Dermis microvascular lymphatic vessel endothelial cell (primary cell): Measurements from ENCODE around the gene SLC66A3. TPM values are rescaled to one million over a fixed set of nuclear protein-coding genes. Genes with fewer than 3 reads are reported as not detected.

ENCODE experiments used
- DNase-seq, 2 donors: peaks; one replicate each; pipeline versions ENCODE4 v3.0.0 to v3.0.0-alpha.2; 2010; ENCODE audit warnings: low read depth in 2 of 2
- total RNA-seq: library from RNA; depleted of rRNA; stranded (reverse); fragments of >200 nt; gene quantifications from 2 replicates; pipeline ENCODE4 v1.2.1, GENCODE V29; 2014

Gene SLC66A3
- total RNA-seq, 1 donor from 2014 or later, result 36.7 TPM

DNA sequence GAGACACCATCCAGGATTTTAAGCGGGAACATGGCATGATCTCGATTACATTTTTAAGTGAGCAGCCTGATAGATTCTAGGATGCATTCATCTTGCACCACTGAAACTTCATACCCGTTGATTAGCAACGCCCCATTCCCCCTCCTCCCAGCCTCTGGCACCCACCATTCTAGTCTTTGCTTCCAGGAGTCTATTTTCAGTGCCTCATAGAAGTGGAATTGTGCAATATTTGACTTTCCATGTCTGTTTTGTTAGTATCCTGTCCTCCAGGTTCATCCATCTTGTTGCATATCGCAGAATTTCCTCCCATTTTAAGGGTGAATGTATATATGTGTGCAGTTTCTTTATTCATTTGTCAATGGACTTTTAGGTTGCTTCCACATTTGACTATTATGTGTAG is 20.9 kb upstream of the SLC66A3 start:
- DNase-seq, result no peak

- DNase-seq, result peak in 1 of 2 donors; percentile 14
Observed at GRCh38 chr2:11140492-11140891, 14.8 kb upstream of the SLC66A3 start.

GRCh38 chr2:11141319-11141718 is 13.9 kb upstream of the SLC66A3 start:
- no peak for DNase-seq

DNA sequence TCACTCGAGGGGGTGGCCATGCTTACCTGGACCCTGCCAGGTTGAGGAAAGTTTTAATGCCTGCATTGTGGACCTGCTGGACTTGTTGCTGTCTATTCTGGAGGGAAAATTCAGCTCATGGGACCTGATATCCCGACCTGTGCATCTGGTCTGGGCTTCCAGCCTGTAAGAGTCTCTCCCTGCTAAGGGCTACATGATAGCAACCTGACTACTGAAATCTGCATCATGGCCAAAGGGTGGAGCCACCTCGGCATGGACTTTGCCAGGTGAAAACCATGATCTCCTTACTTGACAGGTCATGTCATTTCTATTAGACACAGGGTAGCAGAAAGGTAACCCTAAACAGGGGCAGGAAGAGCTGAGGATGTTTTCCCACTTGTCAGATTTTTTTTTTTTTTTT is 12.9 kb upstream of the SLC66A3 start:
- no peak for DNase-seq

GRCh38 chr2:11142987-11143386 is 12.3 kb upstream of the SLC66A3 start:
- no peak for DNase-seq

GRCh38 chr2:11144077-11144737 is 11.1 kb upstream of the SLC66A3 start:
- no peak for DNase-seq

- no peak for DNase-seq
Observed at GRCh38 chr2:11144738-11145079, 10.6 kb upstream of the SLC66A3 start.

DNA sequence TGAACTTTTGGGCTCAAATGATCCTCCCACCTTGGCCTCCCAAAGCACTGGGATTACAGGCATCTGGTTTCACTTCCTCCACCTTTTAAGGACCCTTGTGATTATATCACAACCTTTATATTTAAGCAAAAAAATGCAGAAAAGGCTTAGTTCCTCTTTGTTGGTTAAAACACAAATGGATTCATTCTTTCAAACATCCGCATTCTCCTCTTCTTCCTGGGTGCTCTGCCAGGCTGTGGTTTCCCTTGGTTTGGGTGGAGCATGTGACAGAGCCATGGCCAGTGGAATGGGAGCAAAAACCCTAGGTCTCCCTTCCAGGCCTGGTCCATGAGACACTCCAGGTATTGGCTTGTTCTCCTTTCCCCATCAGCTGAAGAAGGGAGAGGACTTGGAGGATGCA is 9.9 kb upstream of the SLC66A3 start:
- no peak for DNase-seq

GRCh38 chr2:11146076-11146475 is 9.2 kb upstream of the SLC66A3 start:
- no peak for DNase-seq

- no peak for DNase-seq
Observed at GRCh38 chr2:11147263-11147662, 8.0 kb upstream of the SLC66A3 start.

GRCh38 chr2:11152591-11152990 is 2.7 kb upstream of the SLC66A3 start:
- no peak for DNase-seq

GRCh38 chr2:11154016-11154922 is 998 bp upstream of the SLC66A3 start:
- DNase-seq, result no peak

DNA sequence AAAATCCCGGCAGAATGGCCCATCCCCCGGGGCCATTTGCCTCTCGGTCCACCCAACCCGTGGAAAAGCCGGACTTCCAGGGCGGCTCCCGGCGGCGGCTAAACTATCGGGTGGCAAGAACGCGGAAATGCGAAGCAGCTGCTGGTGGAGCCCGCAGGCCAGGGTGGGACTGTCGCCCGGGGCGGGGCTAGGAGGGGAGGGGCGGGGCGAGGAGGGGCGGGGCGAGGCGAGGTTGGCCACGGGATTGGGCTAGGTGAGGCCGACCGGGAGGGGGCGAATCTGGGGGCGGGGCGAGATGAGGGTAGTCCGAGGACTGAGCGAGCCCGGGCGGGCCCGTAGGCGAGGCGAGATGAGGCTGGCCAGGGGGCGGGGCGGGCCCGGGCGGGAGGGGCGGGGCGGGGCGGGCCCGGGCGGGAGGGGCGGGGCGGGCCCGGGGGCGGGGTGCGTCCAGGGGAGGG is 315 bp upstream of the SLC66A3 start:
- DNase-seq, result peak; percentile 84 to 97

DNA sequence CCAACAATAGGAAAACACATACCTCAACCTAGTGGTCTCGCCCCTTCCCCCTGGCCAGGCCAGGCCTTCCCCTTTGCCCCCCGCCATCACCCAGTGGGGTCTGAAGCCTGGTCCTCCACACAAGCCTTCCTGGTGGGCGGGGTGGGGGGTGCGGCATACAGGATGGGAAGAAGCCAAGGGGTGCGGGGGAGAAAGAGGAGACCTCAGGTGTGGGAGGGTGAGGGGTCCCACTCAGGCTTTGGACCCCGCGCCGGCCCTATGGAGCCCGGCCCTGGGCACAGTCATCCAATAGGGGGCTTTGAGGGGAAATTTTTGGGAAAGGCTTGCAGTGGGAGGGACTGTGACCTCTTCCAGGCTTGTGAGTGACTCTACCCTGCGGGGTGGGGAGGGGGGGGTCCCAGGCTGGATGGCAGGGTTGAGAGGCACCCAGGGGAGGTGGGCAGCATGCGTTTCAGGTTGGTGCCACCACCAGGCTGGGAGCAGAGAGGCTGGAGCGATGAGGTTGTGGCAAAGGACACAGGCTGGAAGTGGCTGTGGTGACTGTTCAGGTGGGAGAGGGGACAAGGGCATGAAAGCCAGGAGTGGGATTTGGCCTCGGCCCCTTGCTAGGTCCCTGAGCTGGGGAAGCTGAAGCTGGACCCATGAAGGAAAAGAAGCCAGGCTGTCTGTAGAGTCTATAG is 1.3 kb downstream of the SLC66A3 start:
- no peak for DNase-seq

- no peak for DNase-seq
Observed at GRCh38 chr2:11157296-11157695, 2.0 kb downstream of the SLC66A3 start.

- DNase-seq, result no peak
Observed at GRCh38 chr2:11157731-11158130, 2.5 kb downstream of the SLC66A3 start.

DNA sequence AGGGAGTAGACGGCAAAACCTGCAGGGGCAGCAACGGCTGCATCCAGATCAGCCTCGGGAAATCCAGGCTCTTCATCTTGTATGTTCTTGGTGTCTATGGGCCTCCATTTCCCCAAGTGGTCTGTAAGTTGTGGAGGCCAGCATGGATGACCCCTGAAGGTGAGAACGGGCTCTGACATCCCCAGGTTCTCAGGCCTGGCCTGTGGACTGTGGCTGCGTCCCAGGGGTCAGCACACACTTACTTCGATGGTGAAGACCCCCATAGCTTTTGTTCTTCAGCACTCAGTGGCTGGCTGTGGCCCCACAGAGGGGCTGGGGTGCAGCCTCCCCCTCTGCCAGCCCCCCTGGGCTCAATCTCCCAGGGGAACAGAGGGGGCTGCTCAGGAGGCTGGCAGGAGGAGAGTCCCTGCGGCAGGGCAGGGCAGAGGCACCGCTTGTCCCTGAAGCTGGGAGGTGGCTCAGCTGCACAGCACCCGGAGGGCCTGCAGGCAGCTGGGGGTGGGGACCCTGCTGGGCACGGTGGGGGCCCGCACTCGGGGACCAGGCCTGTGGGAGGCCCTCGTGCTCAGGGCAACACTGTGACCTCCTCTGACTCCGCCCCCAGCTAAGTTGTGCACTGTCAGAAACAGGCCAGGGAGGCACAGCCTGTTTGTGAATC is 3.8 kb downstream of the SLC66A3 start:
- no peak for DNase-seq

DNA sequence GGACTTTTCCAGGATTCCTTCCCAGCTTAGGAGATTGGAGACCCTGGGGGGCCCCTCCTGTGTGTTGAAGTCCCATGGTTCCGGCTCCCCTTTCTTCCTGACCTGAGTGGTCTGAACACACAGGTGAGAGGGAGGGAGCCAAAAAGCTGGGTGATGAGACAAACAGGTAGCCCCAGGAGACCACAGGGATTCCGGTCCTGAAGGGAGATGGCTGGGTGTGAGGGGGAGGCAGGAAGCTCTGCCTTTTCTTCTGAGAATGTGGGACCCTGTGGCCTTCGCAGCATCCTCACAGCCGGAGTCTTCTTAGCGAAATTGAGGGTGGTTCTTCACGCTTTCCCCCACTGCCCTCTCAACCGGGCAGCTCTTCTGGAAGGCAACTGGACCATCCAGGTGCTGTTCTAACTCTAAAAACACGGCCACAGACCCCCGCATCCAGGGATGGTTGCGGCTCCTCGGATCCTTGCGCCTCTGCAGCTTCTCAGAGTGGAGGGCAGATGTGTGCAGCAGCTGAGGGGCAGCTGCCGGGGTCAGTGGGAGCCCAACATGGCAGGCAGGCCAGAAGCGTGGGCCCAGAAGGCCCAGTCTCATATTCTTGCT is 4.4 kb downstream of the SLC66A3 start:
- DNase-seq, result no peak

DNA sequence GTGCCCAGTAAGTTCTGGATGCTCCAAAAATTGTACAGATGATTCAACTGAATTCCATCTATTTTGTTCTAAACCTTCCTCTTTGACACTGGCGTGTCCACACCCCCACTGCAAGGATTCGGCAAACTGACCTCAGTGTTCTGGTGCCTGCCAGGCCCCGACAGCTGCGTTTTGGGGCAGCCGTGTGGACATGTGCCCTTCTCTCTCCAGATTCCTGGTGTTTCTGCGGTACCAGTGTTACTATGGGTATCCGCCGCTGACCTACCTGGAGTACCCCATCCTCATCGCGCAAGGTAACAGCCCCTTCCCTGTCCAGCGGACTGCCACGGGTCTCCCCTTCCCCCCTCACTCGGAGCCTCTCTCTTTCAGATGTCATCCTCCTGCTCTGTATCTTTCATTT is 5.0 kb downstream of the SLC66A3 start:
- DNase-seq, result no peak

- no peak for DNase-seq
Observed at GRCh38 chr2:11160731-11161455, 5.6 kb downstream of the SLC66A3 start.

DNA sequence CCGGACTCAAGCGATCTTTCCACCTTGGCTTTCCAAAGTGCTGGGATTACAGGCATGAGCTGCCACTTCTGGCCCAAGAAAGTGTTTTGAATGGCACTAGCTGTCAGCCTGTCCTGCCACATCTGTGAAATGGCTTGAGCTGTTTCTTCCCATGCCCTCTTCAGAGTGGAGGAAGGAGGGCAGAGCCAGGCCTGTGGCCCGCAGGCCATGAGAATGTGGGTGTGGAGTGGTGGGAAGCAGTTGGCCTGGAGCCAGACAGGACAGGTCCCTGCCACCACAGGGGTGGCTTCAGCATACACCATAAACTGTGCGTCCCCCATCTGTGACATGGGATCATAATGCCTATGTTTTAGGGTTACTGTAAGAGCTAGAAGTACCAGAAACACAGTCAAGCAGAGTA is 6.5 kb downstream of the SLC66A3 start:
- no peak for DNase-seq
